Neural cell (in vitro differentiated cells): ENCODE results near the gene NPLOC4. TPM values are rescaled to one million over a fixed set of nuclear protein-coding genes. Genes with fewer than 3 reads are reported as not detected.

ENCODE experiments used
- H2AFZ ChIP-seq: fragments of 200-600, 300-800 bp; sonication (generic), shearing (Covaris generic); 2 replicates; pipeline ENCODE4 v1.6.0; 2014; ENCODE audit warnings: low read depth, mild to moderate bottlenecking, antibody characterized with exemption, low read length, moderate library complexity
- H3F3A ChIP-seq: fragments of 200-600 bp; shearing (Covaris generic); 2 replicates; pipeline ENCODE4 v1.6.1; 2016; ENCODE audit warnings: mild to moderate bottlenecking, moderate library complexity, mixed read lengths, antibody characterized with exemption, low read length; ENCODE audit not compliant: insufficient read depth, poor library complexity, severe bottlenecking
- H3K27ac ChIP-seq: fragments of 200-600, 300-800 bp; sonication (generic), shearing (Covaris generic); 2 replicates; pipeline ENCODE4 v1.5.1; 2014; ENCODE audit warnings: mild to moderate bottlenecking, low read length, moderate library complexity
- H3K27me3 ChIP-seq: fragments of 300-800, 200-600 bp; sonication (generic), shearing (Covaris generic); 2 replicates; pipeline ENCODE4 v1.6.0; 2014; ENCODE audit warnings: mild to moderate bottlenecking, low read depth, low read length, moderate library complexity; ENCODE audit not compliant: insufficient read depth
- H3K36me3 ChIP-seq: fragments of 300-800, 200-600 bp; sonication (generic), shearing (Covaris generic); 2 replicates; pipeline ENCODE4 v1.5.1; 2014; ENCODE audit warnings: mild to moderate bottlenecking, antibody characterized with exemption, low read length, moderate library complexity; ENCODE audit not compliant: insufficient read depth
- H3K4me2 ChIP-seq: fragments of 300-800, 200-600 bp; sonication (generic), shearing (Covaris generic); 2 replicates; pipeline ENCODE4 v1.6.0; 2014; ENCODE audit warnings: mild to moderate bottlenecking, low read length
- H3K4me3 ChIP-seq: fragments of 300-800, 200-600 bp; sonication (generic), shearing (Covaris generic); 2 replicates; pipeline ENCODE4 v1.5.1; 2014; ENCODE audit warnings: mild to moderate bottlenecking, low read length, moderate library complexity
- H3K79me2 ChIP-seq: fragments of 200-600 bp; shearing (Covaris generic); replicated peaks from 2 replicates; pipeline ENCODE4 v1.6.0; 2014; ENCODE audit warnings: mild to moderate bottlenecking, low read length, moderate library complexity; ENCODE audit not compliant: insufficient read depth
- H3K9ac ChIP-seq: fragments of 300-800, 200-600 bp; sonication (generic), shearing (Covaris generic); 2 replicates; pipeline ENCODE4 v1.6.1; 2016; ENCODE audit warnings: mild to moderate bottlenecking, low read length, mixed read lengths
- H3K9me2 ChIP-seq: fragments of 200-600 bp; shearing (Covaris generic); 2 replicates; pipeline ENCODE4 v1.6.1; 2016; ENCODE audit warnings: mild to moderate bottlenecking, low read length, mixed read lengths; ENCODE audit not compliant: insufficient read depth
- H3K9me3 ChIP-seq: fragments of 200-600, 300-800 bp; sonication (generic), shearing (Covaris generic); 2 replicates; pipeline ENCODE4 v1.6.1; 2016; ENCODE audit warnings: mild to moderate bottlenecking, mixed run types, low read length, moderate library complexity, mixed read lengths
- H4K20me1 ChIP-seq: fragments of 200-600 bp; shearing (Covaris generic); 2 replicates; pipeline ENCODE4 v1.6.1; 2016; ENCODE audit warnings: mild to moderate bottlenecking, mixed run types; ENCODE audit not compliant: insufficient read depth
- EP300 ChIP-seq: fragments of 450-650 bp; conservative IDR thresholded peaks from 2 replicates; pipeline ENCODE4 v1.6.1; 2014; ENCODE audit warnings: antibody characterized with exemption, mild to moderate bottlenecking, moderate library complexity; ENCODE audit not compliant: poor library complexity, severe bottlenecking
- EZH2 ChIP-seq: fragments of 200-600, 300-800 bp; shearing (Covaris generic), sonication (generic); IDR thresholded peaks from 2 replicates; pipeline ENCODE4 v1.6.1; 2014; ENCODE audit warnings: antibody characterized with exemption, low read length, borderline replicate concordance, mild to moderate bottlenecking; ENCODE audit not compliant: insufficient read depth, poor library complexity, severe bottlenecking
- MXI1 ChIP-seq: fragments of 450-650 bp; conservative IDR thresholded peaks from 2 replicates; pipeline ENCODE4 v1.6.1; 2014; ENCODE audit warnings: antibody characterized with exemption, mild to moderate bottlenecking; ENCODE audit not compliant: poor library complexity, severe bottlenecking
- POLR2AphosphoS5 ChIP-seq: IDR thresholded peaks from 2 replicates; pipeline ENCODE4 v1.6.1; 2012
- RAD21 ChIP-seq: fragments of 450-650 bp; conservative IDR thresholded peaks from 2 replicates; pipeline ENCODE4 v1.6.1; 2014; ENCODE audit warnings: antibody characterized with exemption, mild to moderate bottlenecking, moderate library complexity
- REST ChIP-seq: IDR thresholded peaks from 2 replicates; pipeline ENCODE4 v1.6.1; 2012; ENCODE audit warnings: borderline replicate concordance
- SMC3 ChIP-seq: fragments of 450-650 bp; conservative IDR thresholded peaks from 2 replicates; pipeline ENCODE4 v1.6.1; 2014; ENCODE audit warnings: antibody characterized with exemption, mild to moderate bottlenecking, moderate library complexity; ENCODE audit not compliant: poor library complexity
- TAF1 ChIP-seq: IDR thresholded peaks from 2 replicates; pipeline ENCODE4 v1.6.1; 2012; ENCODE audit warnings: low read depth
- polyA plus RNA-seq: library from polyadenylated mRNA; depleted of rRNA; stranded (reverse); fragments of >200 nt; gene quantifications from 2 replicates; pipeline ENCODE4 v1.2.3, GENCODE V29; 2014
- TF ChIP-seq, protein P1 (sequence below): fragments of 450-650 bp; IDR thresholded peaks from 2 replicates; pipeline ENCODE4 v1.5.1; 2014; ENCODE audit warnings: antibody characterized with exemption, mild to moderate bottlenecking, moderate library complexity; ENCODE audit not compliant: poor library complexity, severe bottlenecking

NPLOC4 gene
- polyA plus RNA-seq, 1 donor from 2014 or later, result 32.3 TPM

DNA sequence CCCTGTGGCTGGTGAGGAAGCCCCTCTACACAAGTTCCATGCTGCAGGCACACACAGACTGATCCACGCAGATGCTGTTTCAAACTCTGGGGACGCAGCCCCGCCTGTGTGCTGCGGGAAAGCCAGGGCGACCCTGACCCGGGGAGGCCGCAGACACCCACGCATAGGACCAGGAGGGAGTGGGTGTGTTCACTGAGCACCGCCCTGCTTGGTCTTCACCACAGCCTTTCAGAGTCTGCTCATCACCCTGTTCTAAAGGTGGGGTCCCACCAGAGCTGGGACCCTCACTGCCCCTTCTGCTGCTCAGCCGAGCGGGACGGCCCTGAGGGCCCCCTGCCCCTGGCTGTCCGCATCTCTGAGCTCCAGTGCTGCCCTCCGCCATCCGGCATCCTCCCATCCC is 7.6 kb upstream of the NPLOC4 start:
- H3F3A ChIP-seq, result no peaks in the 10 kb centered on the region

GRCh38 chr17:81641825-81642489 is 5.0 kb upstream of the NPLOC4 start:
- no peak overlapping the region for H3K9ac ChIP-seq
- no peak overlapping the region for H3K27ac ChIP-seq
- H3K36me3 ChIP-seq, result no peaks in the 10 kb centered on the region
- no peaks in the 10 kb centered on the region for H4K20me1 ChIP-seq
- H3K4me3 ChIP-seq, result no peak overlapping the region
- H3K9me3 ChIP-seq, result no peaks in the 10 kb centered on the region
- H3K9me2 ChIP-seq, result no peaks in the 10 kb centered on the region
- H2AFZ ChIP-seq, result no peak overlapping the region
- H3F3A ChIP-seq, result no peaks in the 10 kb centered on the region
- H3K4me2 ChIP-seq, result no peak overlapping the region
- no peaks in the 10 kb centered on the region for H3K27me3 ChIP-seq
- no peaks in the 10 kb centered on the region for H3K79me2 ChIP-seq
- TF ChIP-seq EZH2 (no peak), RAD21 (no peak), EP300 (no peak), REST (no peak), TAF1 (no peak), MXI1 (no peak)
- TF ChIP-seq, protein P1, sequence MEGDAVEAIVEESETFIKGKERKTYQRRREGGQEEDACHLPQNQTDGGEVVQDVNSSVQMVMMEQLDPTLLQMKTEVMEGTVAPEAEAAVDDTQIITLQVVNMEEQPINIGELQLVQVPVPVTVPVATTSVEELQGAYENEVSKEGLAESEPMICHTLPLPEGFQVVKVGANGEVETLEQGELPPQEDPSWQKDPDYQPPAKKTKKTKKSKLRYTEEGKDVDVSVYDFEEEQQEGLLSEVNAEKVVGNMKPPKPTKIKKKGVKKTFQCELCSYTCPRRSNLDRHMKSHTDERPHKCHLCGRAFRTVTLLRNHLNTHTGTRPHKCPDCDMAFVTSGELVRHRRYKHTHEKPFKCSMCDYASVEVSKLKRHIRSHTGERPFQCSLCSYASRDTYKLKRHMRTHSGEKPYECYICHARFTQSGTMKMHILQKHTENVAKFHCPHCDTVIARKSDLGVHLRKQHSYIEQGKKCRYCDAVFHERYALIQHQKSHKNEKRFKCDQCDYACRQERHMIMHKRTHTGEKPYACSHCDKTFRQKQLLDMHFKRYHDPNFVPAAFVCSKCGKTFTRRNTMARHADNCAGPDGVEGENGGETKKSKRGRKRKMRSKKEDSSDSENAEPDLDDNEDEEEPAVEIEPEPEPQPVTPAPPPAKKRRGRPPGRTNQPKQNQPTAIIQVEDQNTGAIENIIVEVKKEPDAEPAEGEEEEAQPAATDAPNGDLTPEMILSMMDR, result no peak

More for the DNA sequence above, 7.6 kb upstream of the NPLOC4 start:
- Histone ChIP-seq H4K20me1 (no peaks in the 10 kb centered on the region), H3K9me2 (no peaks in the 10 kb centered on the region), H3K36me3 (no peaks in the 10 kb centered on the region), H3K9me3 (peaks cover 7% of the 10 kb centered on the region), H3K27ac (no peak overlapping the region), H3K4me3 (no peak overlapping the region), H3K9ac (no peak overlapping the region), H2AFZ (no peak overlapping the region), H3K79me2 (no peaks in the 10 kb centered on the region), H3K27me3 (peaks cover 11% of the 10 kb centered on the region), H3K4me2 (no peak overlapping the region)
- TF ChIP-seq EZH2 (no peak), POLR2AphosphoS5 (no peak), EP300 (no peak), MXI1 (no peak), RAD21 (no peak), TAF1 (no peak), SMC3 (no peak), REST (no peak)
- TF ChIP-seq, protein P1, result no peak
